Measurements from ENCODE around the gene UBE2O.

DNA sequence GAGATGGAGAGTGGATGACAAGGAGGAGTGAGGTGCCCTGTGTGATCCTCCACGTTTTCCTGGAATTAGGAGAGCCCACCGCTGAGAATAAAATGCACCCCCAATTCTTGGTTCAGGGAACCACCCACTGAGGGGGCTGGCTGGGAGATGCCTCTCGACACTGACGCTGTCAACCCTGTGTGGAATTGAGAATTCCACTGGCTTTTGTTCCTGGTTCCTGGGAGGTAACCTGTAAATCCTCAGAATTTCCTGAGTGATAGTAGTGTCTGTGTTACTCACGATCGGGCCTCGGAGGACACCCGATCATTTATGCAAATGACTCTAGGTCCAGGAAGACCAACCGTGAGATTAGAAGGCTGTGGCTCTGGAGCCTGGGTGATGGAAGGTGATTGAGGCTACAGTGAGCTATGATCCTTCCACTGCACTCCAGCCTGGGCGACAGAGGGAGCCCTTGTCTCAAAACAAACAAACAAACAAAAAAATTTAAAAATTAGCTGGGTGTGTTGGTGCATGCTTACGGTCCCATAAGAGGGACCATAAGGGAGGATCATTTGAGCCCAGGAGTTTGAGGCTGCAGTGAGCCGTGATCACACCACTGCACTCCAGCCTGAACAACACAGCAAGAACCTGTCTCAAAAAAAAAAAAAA is 87.6 kb downstream of the UBE2O start:
- TF ChIP-seq, protein P1, sequence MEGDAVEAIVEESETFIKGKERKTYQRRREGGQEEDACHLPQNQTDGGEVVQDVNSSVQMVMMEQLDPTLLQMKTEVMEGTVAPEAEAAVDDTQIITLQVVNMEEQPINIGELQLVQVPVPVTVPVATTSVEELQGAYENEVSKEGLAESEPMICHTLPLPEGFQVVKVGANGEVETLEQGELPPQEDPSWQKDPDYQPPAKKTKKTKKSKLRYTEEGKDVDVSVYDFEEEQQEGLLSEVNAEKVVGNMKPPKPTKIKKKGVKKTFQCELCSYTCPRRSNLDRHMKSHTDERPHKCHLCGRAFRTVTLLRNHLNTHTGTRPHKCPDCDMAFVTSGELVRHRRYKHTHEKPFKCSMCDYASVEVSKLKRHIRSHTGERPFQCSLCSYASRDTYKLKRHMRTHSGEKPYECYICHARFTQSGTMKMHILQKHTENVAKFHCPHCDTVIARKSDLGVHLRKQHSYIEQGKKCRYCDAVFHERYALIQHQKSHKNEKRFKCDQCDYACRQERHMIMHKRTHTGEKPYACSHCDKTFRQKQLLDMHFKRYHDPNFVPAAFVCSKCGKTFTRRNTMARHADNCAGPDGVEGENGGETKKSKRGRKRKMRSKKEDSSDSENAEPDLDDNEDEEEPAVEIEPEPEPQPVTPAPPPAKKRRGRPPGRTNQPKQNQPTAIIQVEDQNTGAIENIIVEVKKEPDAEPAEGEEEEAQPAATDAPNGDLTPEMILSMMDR (IDR thresholded peaks at IDR 0.05) = no peak
- TF ChIP-seq POLR2A (IDR thresholded peaks at IDR 0.05) (no peak), POLR2AphosphoS5 (IDR thresholded peaks at IDR 0.05) (no peak)
